HepG2 (cell line): ENCODE measurements around the gene NYNRIN. TPM values are rescaled to one million over a fixed set of nuclear protein-coding genes. Genes with fewer than 3 reads are reported as not detected.

Experiments
- CBX1 ChIP-seq: IDR thresholded peaks from one replicate; pipeline ENCODE4 v1.6.1; 2016; ENCODE audit warnings: antibody characterized with exemption, low read depth
- JUN ChIP-seq: sonication (generic); formaldehyde crosslinking; IDR thresholded peaks from 2 replicates; pipeline ENCODE4 v1.4.0; 2020; ENCODE audit warnings: mild to moderate bottlenecking, missing genetic modification reagents
- JUND ChIP-seq: sonication (generic); formaldehyde crosslinking; IDR thresholded peaks from 2 replicates; pipeline ENCODE4 v1.8.0; 2022; ENCODE audit warnings: mild to moderate bottlenecking, missing genetic modification reagents
- NR2C2 ChIP-seq: sonication (generic); formaldehyde crosslinking; IDR thresholded peaks from 2 replicates; pipeline ENCODE4 v1.4.0; 2020; ENCODE audit warnings: missing genetic modification reagents, mild to moderate bottlenecking, moderate library complexity, borderline replicate concordance
- RBM39 ChIP-seq: fragments of 200-400 bp; formaldehyde crosslinking; IDR thresholded peaks from one replicate; pipeline ENCODE4 v1.6.1; 2018; ENCODE audit warnings: antibody characterized with exemption, mild to moderate bottlenecking, low read depth, low read length; ENCODE audit not compliant: poor library complexity, severe bottlenecking
- polyA plus RNA-seq, 8 experiments: library from polyadenylated mRNA; depleted of rRNA in 3 of 8; stranded (reverse) in 7 of 8; unstranded in 1 of 8; fragments of >200 nt; fragmentation: Illumina TruSeq in 4 of 8; extraction: Trizol in 4 of 8; gene quantifications; 2 replicates each; pipeline versions ENCODE4 v1.2.1 to v1.2.3, GENCODE V29; 2011 to 2016; ENCODE audit warnings: low read depth in 4 of 8, missing spikeins in 1 of 8, mixed read lengths in 1 of 8; ENCODE audit not compliant: insufficient read depth in 1 of 8
- total RNA-seq, 5 experiments: library from RNA; depleted of rRNA; stranded (reverse); fragments of >200 nt; fragmentation: Illumina TruSeq; extraction: Trizol; gene quantifications; 2 replicates each; pipeline ENCODE4 v1.2.3, GENCODE V29; 2016; ENCODE audit warnings: low read depth in 1 of 5
- TF ChIP-seq, protein P1 (sequence below): sonication (generic); formaldehyde crosslinking; IDR thresholded peaks from 2 replicates; pipeline ENCODE4 v1.5.1; 2020; ENCODE audit warnings: mild to moderate bottlenecking, missing genetic modification reagents, moderate library complexity
- TF ChIP-seq, protein P2 (sequence below): sonication (generic); formaldehyde crosslinking; IDR thresholded peaks from 2 replicates; pipeline ENCODE4 v1.4.0; 2020; ENCODE audit warnings: missing genetic modification reagents
- TF ChIP-seq, protein P3 (sequence below): sonication (generic); formaldehyde crosslinking; IDR thresholded peaks from 2 replicates; pipeline ENCODE4 v1.4.0; 2020; ENCODE audit warnings: missing genetic modification reagents
- TF ChIP-seq, protein P4 (sequence below), 2 experiments: sonication (generic) in 1 of 2; formaldehyde crosslinking in 1 of 2; IDR thresholded peaks; 2 replicates each; pipeline versions ENCODE4 v1.4.0 to v1.6.1; 2016 to 2020; ENCODE audit warnings: borderline replicate concordance in 1 of 2, low read depth in 1 of 2, mild to moderate bottlenecking in 1 of 2, missing genetic modification reagents in 1 of 2
- TF ChIP-seq, protein P5 (sequence below): sonication (generic); formaldehyde crosslinking; IDR thresholded peaks from 2 replicates; pipeline ENCODE4 v1.8.1; 2022; ENCODE audit warnings: low read depth, mild to moderate bottlenecking, missing genetic modification reagents

Gene NYNRIN
- total and polyA plus RNA-seq, 2 of the 13 experiments (the other 11 are each of a cell fraction or from before 2014, with no cell fraction given) = 0.63 to 1.1 TPM

DNA sequence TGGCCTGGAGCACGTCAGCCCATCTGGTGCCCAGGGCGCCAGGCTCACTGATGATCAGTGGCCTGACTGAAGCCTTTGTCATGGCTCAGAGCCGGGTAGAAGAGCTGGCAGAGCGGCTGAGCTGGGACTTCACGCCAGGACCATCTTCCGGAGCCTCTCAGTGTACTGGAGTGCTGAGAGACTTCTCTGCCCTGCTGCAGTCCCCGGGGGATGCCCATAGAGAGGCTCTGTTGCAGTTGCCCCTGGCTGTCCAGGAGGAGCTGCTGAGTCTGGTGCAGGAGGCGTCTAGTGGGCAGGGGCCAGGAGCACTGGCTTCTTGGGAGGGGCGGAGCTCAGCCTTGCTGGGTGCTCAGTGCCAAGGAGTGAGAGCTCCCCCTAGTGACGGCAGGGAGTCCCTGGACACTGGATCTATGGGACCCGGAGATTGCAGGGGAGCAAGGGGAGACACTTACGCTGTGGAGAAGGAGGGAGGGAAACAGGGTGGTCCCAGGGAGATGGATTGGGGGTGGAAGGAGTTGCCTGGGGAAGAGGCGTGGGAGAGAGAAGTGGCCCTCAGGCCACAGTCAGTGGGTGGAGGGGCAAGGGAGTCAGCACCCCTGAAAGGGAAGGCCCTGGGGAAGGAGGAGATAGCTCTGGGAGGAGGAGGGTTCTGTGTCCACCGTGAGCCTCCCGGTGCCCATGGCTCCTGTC, 32.9 kb downstream of the NYNRIN start (continued):
- TF ChIP-seq, protein P1, sequence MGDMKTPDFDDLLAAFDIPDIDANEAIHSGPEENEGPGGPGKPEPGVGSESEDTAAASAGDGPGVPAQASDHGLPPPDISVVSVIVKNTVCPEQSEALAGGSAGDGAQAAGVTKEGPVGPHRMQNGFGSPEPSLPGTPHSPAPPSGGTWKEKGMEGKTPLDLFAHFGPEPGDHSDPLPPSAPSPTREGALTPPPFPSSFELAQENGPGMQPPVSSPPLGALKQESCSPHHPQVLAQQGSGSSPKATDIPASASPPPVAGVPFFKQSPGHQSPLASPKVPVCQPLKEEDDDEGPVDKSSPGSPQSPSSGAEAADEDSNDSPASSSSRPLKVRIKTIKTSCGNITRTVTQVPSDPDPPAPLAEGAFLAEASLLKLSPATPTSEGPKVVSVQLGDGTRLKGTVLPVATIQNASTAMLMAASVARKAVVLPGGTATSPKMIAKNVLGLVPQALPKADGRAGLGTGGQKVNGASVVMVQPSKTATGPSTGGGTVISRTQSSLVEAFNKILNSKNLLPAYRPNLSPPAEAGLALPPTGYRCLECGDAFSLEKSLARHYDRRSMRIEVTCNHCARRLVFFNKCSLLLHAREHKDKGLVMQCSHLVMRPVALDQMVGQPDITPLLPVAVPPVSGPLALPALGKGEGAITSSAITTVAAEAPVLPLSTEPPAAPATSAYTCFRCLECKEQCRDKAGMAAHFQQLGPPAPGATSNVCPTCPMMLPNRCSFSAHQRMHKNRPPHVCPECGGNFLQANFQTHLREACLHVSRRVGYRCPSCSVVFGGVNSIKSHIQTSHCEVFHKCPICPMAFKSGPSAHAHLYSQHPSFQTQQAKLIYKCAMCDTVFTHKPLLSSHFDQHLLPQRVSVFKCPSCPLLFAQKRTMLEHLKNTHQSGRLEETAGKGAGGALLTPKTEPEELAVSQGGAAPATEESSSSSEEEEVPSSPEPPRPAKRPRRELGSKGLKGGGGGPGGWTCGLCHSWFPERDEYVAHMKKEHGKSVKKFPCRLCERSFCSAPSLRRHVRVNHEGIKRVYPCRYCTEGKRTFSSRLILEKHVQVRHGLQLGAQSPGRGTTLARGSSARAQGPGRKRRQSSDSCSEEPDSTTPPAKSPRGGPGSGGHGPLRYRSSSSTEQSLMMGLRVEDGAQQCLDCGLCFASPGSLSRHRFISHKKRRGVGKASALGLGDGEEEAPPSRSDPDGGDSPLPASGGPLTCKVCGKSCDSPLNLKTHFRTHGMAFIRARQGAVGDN (CRISPR knock-in tag) = peak; percentile 85
- TF ChIP-seq CBX1 = peak; percentile 88
- TF ChIP-seq, protein P2, sequence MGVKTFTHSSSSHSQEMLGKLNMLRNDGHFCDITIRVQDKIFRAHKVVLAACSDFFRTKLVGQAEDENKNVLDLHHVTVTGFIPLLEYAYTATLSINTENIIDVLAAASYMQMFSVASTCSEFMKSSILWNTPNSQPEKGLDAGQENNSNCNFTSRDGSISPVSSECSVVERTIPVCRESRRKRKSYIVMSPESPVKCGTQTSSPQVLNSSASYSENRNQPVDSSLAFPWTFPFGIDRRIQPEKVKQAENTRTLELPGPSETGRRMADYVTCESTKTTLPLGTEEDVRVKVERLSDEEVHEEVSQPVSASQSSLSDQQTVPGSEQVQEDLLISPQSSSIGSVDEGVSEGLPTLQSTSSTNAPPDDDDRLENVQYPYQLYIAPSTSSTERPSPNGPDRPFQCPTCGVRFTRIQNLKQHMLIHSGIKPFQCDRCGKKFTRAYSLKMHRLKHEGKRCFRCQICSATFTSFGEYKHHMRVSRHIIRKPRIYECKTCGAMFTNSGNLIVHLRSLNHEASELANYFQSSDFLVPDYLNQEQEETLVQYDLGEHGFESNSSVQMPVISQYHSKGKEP (CRISPR knock-in tag) = peak; percentile 94; the same call in 1 of the 2 replicates
- TF ChIP-seq, protein P3, sequence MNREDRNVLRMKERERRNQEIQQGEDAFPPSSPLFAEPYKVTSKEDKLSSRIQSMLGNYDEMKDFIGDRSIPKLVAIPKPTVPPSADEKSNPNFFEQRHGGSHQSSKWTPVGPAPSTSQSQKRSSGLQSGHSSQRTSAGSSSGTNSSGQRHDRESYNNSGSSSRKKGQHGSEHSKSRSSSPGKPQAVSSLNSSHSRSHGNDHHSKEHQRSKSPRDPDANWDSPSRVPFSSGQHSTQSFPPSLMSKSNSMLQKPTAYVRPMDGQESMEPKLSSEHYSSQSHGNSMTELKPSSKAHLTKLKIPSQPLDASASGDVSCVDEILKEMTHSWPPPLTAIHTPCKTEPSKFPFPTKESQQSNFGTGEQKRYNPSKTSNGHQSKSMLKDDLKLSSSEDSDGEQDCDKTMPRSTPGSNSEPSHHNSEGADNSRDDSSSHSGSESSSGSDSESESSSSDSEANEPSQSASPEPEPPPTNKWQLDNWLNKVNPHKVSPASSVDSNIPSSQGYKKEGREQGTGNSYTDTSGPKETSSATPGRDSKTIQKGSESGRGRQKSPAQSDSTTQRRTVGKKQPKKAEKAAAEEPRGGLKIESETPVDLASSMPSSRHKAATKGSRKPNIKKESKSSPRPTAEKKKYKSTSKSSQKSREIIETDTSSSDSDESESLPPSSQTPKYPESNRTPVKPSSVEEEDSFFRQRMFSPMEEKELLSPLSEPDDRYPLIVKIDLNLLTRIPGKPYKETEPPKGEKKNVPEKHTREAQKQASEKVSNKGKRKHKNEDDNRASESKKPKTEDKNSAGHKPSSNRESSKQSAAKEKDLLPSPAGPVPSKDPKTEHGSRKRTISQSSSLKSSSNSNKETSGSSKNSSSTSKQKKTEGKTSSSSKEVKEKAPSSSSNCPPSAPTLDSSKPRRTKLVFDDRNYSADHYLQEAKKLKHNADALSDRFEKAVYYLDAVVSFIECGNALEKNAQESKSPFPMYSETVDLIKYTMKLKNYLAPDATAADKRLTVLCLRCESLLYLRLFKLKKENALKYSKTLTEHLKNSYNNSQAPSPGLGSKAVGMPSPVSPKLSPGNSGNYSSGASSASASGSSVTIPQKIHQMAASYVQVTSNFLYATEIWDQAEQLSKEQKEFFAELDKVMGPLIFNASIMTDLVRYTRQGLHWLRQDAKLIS = no peak
- TF ChIP-seq NR2C2 (CRISPR knock-in tag) = no peak; the same call in 1 of the 2 replicates
- TF ChIP-seq, protein P4, sequence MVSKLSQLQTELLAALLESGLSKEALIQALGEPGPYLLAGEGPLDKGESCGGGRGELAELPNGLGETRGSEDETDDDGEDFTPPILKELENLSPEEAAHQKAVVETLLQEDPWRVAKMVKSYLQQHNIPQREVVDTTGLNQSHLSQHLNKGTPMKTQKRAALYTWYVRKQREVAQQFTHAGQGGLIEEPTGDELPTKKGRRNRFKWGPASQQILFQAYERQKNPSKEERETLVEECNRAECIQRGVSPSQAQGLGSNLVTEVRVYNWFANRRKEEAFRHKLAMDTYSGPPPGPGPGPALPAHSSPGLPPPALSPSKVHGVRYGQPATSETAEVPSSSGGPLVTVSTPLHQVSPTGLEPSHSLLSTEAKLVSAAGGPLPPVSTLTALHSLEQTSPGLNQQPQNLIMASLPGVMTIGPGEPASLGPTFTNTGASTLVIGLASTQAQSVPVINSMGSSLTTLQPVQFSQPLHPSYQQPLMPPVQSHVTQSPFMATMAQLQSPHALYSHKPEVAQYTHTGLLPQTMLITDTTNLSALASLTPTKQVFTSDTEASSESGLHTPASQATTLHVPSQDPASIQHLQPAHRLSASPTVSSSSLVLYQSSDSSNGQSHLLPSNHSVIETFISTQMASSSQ (IDR thresholded peaks at IDR 0.05; ENCODE audit: low read depth) = no peak
- TF ChIP-seq, protein P4 (CRISPR knock-in tag; IDR thresholded peaks at IDR 0.05; ENCODE audit: borderline replicate concordance) = no peak
- peak; percentile 52; the same call in 1 of the 2 replicates for TF ChIP-seq JUN (CRISPR knock-in tag)
- TF ChIP-seq JUND (CRISPR knock-in tag) = no peak
- TF ChIP-seq, protein P5, sequence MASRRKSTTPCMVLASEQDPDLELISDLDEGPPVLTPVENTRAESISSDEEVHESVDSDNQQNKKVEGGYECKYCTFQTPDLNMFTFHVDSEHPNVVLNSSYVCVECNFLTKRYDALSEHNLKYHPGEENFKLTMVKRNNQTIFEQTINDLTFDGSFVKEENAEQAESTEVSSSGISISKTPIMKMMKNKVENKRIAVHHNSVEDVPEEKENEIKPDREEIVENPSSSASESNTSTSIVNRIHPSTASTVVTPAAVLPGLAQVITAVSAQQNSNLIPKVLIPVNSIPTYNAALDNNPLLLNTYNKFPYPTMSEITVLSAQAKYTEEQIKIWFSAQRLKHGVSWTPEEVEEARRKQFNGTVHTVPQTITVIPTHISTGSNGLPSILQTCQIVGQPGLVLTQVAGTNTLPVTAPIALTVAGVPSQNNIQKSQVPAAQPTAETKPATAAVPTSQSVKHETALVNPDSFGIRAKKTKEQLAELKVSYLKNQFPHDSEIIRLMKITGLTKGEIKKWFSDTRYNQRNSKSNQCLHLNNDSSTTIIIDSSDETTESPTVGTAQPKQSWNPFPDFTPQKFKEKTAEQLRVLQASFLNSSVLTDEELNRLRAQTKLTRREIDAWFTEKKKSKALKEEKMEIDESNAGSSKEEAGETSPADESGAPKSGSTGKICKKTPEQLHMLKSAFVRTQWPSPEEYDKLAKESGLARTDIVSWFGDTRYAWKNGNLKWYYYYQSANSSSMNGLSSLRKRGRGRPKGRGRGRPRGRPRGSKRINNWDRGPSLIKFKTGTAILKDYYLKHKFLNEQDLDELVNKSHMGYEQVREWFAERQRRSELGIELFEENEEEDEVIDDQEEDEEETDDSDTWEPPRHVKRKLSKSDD (CRISPR knock-in tag) = no peak
- no peak for TF ChIP-seq RBM39
